EL (cell line): Measurements from ENCODE around the gene DGCR6L.
"Not testable (repeated sequence)": the region's sequence is repeated elsewhere in the genome, so short reads cannot be mapped to it uniquely, and the experiment has no call there.

Experiments
- DNase-seq: peaks from one replicate; pipeline ENCODE4 v3.0.0-alpha.2; 2016

DGCR6L gene

GRCh38 chr22:20319745-20320658 is at the start of gene DGCR6L:
Gene DGCR6L (minus strand): TSS chr22:20320060. CDS start chr22:20319988, 72 bp downstream.
- DNase-seq: peak; percentile 94

GRCh38 chr22:20368875-20369274 is 49.0 kb upstream of the DGCR6L start:
- not testable (repeated sequence) for DNase-seq

GRCh38 chr22:20366841-20367240 is 47.0 kb upstream of the DGCR6L start:
- not testable (repeated sequence) for DNase-seq

- DNase-seq: peak; percentile 18
These were observed 44.7 kb upstream of the DGCR6L start for GRCh38 chr22:20364335-20365260.

GRCh38 chr22:20362403-20362802 is 42.5 kb upstream of the DGCR6L start:
- DNase-seq: not testable (repeated sequence)

GRCh38 chr22:20361752-20362229 is 41.9 kb upstream of the DGCR6L start:
- DNase-seq: not testable (repeated sequence)

- DNase-seq: not testable (repeated sequence)
These were observed 41.2 kb upstream of the DGCR6L start for GRCh38 chr22:20360866-20361751.

- DNase-seq: not testable (repeated sequence)
These were observed 40.4 kb upstream of the DGCR6L start for GRCh38 chr22:20360261-20360660.

GRCh38 chr22:20358503-20359239 is 38.8 kb upstream of the DGCR6L start:
- not testable (repeated sequence) for DNase-seq

- not testable (repeated sequence) for DNase-seq
These were observed 38.1 kb upstream of the DGCR6L start for GRCh38 chr22:20357967-20358366.

GRCh38 chr22:20356906-20357305 is 37.0 kb upstream of the DGCR6L start:
- DNase-seq: not testable (repeated sequence)

- not testable (repeated sequence) for DNase-seq
These were observed 36.2 kb upstream of the DGCR6L start for GRCh38 chr22:20355939-20356636.

GRCh38 chr22:20354238-20354975 is 34.5 kb upstream of the DGCR6L start:
- DNase-seq: no peak

- not testable (repeated sequence) for DNase-seq
These were observed 32.7 kb upstream of the DGCR6L start for GRCh38 chr22:20352536-20352935.

- not testable (repeated sequence) for DNase-seq
These were observed 26.7 kb upstream of the DGCR6L start for GRCh38 chr22:20346553-20346952.

GRCh38 chr22:20338291-20338690 is 18.4 kb upstream of the DGCR6L start:
- DNase-seq: not testable (repeated sequence)

- DNase-seq: not testable (repeated sequence)
These were observed 17.9 kb upstream of the DGCR6L start for GRCh38 chr22:20337807-20338206.

GRCh38 chr22:20336561-20336960 is 16.7 kb upstream of the DGCR6L start:
- DNase-seq: not testable (repeated sequence)

GRCh38 chr22:20328569-20328930 is 8.7 kb upstream of the DGCR6L start:
- DNase-seq: not testable (repeated sequence)

- DNase-seq: not testable (repeated sequence)
These were observed 6.1 kb upstream of the DGCR6L start for GRCh38 chr22:20325996-20326395.
